ENCODE measurements around the gene QPCT.
"Not testable (repeated sequence)": the region's sequence is repeated elsewhere in the genome, so short reads cannot be mapped to it uniquely, and the experiment has no call there.

The QPCT gene

GRCh38 chr2:37394796-37395555 lies 50.5 kb downstream of the QPCT start:
- DNase-seq, result no peak

DNA sequence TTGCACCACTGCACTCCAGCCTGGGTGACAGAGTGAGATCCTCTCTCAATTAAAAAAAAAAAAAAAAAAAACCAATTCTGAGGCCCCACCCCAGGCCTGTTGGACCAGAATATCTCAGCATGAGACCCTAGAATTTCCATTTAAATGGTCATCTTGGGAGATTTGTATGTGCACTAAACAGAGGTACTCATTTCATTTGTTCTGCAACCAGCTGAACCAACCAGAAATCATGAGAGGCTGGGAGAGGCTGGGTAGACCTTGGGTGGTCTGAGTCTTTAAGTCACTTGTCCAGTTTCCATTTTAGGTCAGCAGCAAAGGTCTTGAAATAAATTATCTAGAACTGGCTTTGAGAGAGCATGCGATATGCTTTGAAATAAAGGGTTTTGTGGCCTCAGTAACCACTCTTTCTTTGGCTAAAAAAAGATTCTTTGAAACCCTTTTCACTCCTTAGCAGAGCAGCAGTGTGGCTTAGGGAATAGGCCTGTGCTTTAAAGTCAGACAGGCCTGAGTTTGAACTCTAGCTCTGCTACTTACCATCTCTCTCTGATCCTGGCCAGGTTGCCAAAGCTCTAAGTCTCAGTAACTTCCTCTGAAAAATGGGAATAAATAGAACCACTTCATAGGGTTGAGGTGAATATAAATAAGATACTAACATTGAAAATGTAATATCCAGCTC lies 52.6 kb downstream of the QPCT start:
- no peak for DNase-seq

DNA sequence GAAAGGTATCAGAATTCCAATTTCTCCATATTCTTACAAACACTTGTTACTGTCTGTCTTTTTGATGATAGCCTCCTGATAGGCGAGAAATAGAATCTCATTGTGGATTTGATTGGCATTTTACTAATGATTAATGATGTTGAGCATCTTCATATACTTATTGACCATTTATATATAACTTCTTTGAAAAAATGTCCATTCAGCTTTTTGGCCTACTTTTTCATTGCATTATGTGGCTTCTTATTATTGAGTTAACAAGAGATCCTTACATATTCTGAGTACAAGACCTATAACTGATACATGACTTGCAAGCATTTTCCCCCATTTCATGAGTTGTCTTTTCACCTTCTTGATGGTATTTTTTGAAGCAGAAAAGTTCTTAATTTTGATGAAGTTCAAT lies 54.6 kb downstream of the QPCT start:
- no peak for DNase-seq

GRCh38 chr2:37400041-37400440 lies 55.6 kb downstream of the QPCT start:
- no peak for DNase-seq

- DNase-seq, result no peak
Observed at GRCh38 chr2:37402636-37403035, 58.2 kb downstream of the QPCT start.

DNA sequence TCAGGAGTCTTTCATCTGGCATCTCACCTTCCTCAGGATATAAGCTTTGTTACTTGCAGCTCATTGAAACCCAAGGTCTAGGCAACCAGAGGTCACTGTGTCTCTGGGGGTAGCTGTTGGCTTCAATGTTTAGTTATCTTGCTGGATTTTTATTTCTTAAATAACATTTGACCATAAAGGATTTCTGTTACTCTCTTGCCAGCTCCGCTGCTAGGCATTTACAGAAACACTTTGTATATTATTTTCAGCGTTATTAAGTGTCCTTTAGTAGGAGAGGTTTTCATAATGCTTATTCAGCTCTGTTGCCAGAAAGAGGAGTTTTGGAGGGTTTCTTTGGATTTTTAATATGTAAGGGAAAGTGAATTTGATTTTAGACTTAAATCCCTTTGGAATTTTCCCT lies 61.4 kb downstream of the QPCT start:
- DNase-seq, result no peak

- no peak for DNase-seq
Observed at GRCh38 chr2:37412231-37412630, 67.8 kb downstream of the QPCT start.

DNA sequence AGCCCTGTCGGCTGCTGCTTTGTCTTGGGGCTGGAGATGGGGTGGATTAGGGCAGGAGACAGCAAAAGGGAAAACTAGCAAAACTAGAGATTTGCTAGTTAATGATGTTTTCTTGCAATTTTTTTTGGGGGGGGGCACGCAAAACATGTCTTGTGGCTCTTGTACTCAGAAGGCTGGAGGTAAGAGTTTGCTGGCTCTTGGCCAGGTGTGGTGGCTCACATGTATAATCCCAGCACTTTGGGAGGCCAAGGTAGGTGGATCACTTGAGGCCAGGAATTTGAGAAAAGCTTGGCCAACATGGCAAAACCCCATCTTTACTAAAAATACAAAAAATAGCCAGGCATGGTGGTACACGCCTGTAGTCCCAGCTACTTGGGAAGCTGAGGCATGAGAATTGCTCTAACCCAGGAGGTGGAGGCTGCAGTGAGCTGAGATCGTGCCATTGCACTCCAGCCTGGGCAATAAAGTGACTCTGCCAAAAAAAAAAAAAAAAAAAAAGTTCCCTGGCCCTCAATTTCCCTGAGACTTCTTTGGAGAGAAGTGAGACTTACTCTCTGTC lies 69.6 kb downstream of the QPCT start:
- DNase-seq, result not testable (repeated sequence)

GRCh38 chr2:37414470-37414949 lies 70.1 kb downstream of the QPCT start:
- peak; percentile 54 for DNase-seq

DNA sequence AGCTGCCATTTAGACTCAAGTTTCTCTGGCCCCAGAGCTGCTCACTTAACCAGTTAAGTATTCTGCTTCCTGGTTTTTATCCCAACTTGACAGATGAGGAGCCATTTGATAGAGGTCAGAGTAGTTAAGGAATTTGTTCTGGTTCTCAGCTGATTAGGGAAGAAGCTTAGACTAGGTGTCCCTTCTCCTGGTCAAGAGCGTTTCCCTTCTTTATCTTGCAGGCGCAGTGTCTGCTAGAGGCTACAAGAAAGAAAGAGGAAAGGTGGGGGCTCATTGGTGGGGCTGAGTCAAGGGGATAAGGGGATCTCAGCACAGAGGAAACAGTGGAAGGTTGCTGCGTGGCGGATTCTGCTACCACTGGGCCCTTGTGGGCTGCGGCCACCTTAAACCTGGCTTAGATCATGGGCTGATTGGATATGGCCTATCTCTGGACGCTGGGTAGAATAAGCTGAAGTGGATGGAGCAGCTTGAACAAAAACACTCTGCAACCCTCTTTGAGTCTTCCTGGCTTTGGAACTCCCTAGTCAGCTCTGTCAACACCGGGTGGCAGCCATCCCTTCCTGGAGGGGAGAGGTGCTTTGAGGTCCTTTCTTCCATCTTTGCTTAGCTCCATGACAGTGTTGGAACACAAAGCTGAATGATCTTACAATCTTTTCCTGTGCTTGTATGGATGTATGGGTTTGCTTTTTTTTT lies 70.8 kb downstream of the QPCT start:
- DNase-seq, result peak; percentile 11

DNA sequence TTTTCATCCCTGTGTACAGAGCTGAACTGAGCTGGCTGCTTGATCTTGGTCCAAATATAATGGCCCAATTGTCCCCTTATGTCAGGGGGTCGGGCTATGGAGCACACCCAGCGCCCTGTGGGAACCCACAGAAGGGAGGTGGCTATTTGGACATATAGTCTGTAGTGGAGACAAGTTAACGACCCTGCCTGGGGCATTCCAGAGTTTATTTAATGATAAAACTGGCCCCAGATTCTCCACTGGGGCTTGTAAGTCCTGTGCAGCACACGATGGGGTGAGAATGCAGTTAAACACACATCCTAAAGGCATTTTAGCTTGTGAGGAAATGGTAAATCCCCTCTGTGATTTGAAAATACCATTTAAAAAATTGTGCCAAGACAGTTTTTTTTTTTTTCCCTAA lies 72.9 kb downstream of the QPCT start:
- no peak for DNase-seq

GRCh38 chr2:37418956-37419355 lies 74.5 kb downstream of the QPCT start:
- DNase-seq, result no peak

- no peak for DNase-seq
Observed at GRCh38 chr2:37421686-37422085, 77.3 kb downstream of the QPCT start.

GRCh38 chr2:37422816-37423215 lies 78.4 kb downstream of the QPCT start:
- no peak for DNase-seq

Measured in NCI-H748 treated with DMSO at 0.1 percent for 48 hours (cell line).